GM21381 (cell line): ENCODE measurements around the gene PBX4.

Source experiments
- ATAC-seq: cut with Tn5 transposase; IDR thresholded peaks from one replicate; pipeline ENCODE4 v1.9.1; 2021; ENCODE audit warnings: mild to moderate bottlenecking, moderate library complexity; ENCODE audit not compliant: unreplicated experiment

The PBX4 gene

GRCh38 chr19:19527674-19528625 lies 90.5 kb downstream of the PBX4 start:
- no peak for ATAC-seq

DNA sequence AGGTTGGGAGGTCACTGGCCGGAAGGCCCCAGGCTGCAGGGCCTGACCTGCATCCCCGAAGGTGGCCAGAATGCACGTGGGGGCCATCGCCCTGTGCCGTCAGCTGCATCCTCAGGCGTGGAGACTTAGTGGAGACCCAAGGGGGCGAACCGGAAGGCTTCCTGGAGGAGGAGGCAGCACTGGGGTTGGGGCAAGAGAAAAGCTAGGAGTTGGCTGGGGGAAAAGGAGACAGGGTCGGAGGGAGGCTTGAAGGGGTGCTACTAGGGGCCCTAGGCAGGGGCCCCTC lies 91.2 kb downstream of the PBX4 start:
- ATAC-seq: no peak

- no peak for ATAC-seq
These were observed 91.7 kb downstream of the PBX4 start for GRCh38 chr19:19526581-19527370.

DNA sequence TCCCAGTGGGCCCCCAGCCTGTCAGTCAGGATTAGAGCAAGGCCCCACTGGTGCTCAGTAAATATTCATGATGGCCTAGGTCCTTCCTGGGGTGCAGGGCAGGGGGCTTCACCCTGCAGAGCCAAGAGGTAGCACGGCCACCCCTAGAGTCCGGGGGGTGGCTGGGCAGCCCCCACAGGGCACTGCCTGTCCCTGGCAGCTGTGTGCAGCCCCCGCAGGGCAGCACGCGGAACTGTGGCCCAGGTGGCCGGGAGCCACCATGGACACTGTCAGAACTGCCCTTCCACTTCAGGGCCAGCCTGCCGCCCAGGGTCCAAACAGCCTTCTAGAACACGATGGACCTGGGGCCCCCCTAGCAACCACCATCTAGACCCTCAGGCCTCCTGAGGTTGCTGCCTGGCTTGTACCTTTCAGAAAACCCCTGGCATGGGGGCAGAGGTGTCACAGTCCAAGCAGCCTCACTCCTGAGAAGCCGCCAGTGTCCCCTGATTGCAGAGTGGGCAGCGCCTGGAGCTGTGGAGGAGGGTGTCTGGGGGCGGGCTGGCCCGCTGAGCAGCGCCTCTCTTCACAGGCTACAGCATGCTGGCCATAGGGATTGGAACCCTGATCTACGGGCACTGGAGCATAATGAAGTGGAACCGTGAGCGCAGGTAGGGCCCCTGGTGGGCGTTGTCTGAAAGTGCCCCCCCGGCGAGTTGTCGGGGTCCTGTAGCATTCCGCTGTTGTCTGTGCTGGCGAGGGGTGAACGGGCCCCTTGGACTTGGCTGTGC lies 92.7 kb downstream of the PBX4 start:
- no peak for ATAC-seq

DNA sequence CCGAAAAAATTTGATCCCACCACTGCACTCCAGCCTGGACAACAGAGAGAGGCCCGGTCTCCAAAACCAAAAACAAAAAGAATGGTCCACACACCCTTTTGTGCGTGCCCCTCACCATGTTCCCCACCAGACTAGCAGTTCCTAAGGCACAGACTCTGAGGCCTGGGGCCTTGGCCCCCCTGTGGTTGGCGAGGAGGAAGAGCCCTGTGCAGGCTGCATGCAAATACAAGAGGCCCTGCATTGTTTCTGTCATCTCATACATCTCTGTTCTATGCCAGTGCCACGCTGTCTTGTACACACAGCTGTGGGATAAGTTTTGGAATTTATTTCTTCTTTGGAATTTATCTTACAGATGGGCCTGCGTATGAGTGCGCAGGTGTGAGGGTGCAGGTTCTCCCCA lies 94.4 kb downstream of the PBX4 start:
- ATAC-seq: no peak

DNA sequence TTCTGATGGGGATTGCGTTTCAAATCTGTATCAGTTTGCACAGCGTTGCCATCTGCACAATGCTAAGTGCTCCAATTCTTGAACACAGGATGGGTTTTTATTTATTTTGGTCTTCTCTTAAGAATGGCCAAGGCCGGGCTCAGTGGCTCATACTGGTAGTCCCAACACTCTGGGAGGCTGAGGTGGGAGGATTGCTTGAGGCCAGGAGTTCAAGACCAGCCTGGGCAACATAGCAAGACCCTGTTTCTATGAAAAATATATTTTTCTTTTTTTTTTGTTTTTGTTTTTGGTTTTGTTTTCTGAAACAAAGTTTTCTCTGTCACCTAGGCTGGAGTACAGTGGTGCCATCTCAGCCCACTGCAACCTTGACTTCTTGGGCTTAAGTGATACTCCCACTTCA lies 95.3 kb downstream of the PBX4 start:
- ATAC-seq: no peak

DNA sequence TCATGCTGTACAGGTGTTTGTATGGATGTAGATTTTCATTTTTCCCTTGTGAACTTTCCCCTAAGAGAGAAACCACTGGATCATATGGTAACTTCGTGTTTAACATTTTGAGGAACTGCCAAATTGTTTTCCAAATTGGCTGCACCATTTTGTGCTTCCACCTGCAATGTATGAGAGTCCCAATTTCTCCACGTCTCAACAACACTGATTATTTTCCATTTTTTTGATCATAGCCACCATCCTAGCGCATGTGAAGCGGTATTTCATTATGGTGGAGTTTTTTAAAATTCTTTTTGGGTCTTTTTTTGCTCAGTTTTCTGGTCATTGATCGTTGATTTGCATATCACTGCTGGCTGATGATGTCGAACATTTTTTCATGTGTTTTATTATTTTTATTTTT lies 97.5 kb downstream of the PBX4 start:
- no peak for ATAC-seq

GRCh38 chr19:19517235-19517619 lies 101.3 kb downstream of the PBX4 start:
- no peak for ATAC-seq

GRCh38 chr19:19515642-19516519 lies 102.6 kb downstream of the PBX4 start, which contains the start of gene NDUFA13:
Gene NDUFA13, plus strand, starts transcription at chr19:19516225. Its CDS starts 14 bp downstream, at chr19:19516239.
- peak; percentile 89 for ATAC-seq

DNA sequence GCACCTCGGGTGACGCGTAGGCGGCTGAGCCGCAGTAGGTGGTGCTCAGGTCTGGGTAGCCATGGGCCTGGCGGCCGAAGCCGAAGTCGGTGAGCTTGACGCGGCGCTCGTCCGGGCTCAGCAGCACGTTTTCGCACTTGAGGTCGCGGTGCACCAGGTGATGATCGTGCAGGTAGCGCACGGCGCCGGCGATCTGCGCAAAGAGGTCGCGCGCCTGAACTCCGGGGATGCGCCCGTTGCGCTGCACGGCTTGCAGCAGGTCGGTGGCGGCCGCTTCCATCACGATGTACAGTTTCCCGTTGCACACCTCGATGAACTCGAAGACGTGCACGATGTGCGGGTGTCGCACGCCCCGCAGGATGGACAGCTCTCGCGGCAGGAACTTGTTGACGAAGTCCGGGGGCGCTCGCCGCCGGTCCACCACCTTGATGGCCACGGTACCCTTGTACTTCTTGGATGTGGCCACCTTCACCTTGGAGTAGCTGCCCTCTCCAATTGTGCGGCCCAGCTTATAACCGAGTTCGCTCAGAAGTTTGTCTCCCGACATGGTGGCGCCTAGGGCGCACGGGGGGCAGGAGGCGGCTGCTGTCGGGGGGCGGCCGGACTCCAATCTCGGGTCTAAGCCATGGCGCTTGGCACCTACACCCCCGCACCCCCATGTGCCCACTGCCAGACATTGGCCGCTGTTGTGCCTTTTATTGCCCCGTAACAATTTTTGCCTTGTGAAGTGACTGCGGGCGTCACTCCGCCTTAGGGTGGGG lies 103.4 kb downstream of the PBX4 start, which contains the start of gene TSSK6:
TSS of gene TSSK6 (minus strand) at position 668 of the 761 bp plus-strand sequence. CDS start at position 547, 121 bp downstream.
- ATAC-seq: no peak

DNA sequence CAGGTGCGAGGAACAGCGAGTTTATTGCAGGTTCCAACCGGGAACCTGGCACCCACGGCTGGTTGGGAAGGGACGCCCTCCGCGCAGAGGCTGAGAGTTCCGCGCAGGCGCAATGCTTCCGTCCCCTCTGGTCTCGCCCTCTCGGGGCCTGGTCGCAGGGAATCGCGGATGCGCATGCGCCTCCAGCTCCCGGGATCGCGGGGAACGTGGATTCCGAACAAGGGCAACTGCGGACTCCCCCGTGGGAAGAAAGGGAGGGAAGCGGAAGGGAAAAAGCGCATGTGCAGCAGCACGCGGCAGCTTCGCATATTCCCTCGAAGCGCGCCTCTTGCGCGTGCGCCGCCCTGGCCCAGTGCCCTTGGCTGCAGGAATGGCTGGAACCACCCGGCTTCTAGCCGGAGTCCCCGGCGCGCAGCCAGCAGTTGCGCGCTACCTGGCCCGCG lies 104.3 kb downstream of the PBX4 start:
- no peak for ATAC-seq

- ATAC-seq: no peak
These were observed 104.8 kb downstream of the PBX4 start for GRCh38 chr19:19513682-19514081.
